Right atrium auricular region (tissue), 2 donors: ENCODE measurements around the gene PRX. TPM values are rescaled to one million over a fixed set of nuclear protein-coding genes. Genes with fewer than 3 reads are reported as not detected.

Experiments
- DNase-seq: peaks from one replicate; pipeline ENCODE4 v3.0.0-alpha.2; 2019; ENCODE audit warnings: low spot score
- H3K27ac ChIP-seq, 2 donors: fragments of 200-600 bp; sonication (generic); 1 replicate in 1 of 2; 2 replicates in 1 of 2; pipeline ENCODE4 v1.5.1; 2016 to 2019
- H3K27me3 ChIP-seq, 2 donors: fragments of 200-600 bp; sonication (generic); one replicate each; pipeline versions ENCODE4 v1.5.1 to v1.6.0; 2017 to 2019
- H3K36me3 ChIP-seq: fragments of 200-600 bp; sonication (generic); one replicate; pipeline ENCODE4 v1.5.1; 2016
- H3K4me1 ChIP-seq, 2 donors: fragments of 200-600 bp; sonication (generic); one replicate each; pipeline versions ENCODE4 v1.5.1 to v1.6.0; 2017 to 2019
- H3K4me3 ChIP-seq, 2 donors: fragments of 200-600 bp; sonication (generic); 1 replicate in 1 of 2; 2 replicates in 1 of 2; pipeline ENCODE4 v1.5.1; 2017 to 2019; ENCODE audit warnings: mild to moderate bottlenecking in 1 of 2, moderate library complexity in 1 of 2
- H3K9me3 ChIP-seq, 2 donors: fragments of 200-600 bp; sonication (generic); one replicate each; pipeline ENCODE4 v1.5.1; 2019
- CTCF ChIP-seq, 2 donors: fragments of 200-600 bp; sonication (generic); IDR thresholded peaks; one replicate each; pipeline ENCODE4 v1.5.1; 2019; ENCODE audit warnings: antibody characterized with exemption in 2 of 2
- total RNA-seq, 2 donors: library from RNA; depleted of rRNA; stranded (reverse); fragments of >200 nt; gene quantifications; one replicate each; pipeline ENCODE4 v1.1.0, GENCODE V29; 2016

PRX gene
- total RNA-seq, 2 donors from 2014 or later: 4.8 to 5.1 TPM

DNA sequence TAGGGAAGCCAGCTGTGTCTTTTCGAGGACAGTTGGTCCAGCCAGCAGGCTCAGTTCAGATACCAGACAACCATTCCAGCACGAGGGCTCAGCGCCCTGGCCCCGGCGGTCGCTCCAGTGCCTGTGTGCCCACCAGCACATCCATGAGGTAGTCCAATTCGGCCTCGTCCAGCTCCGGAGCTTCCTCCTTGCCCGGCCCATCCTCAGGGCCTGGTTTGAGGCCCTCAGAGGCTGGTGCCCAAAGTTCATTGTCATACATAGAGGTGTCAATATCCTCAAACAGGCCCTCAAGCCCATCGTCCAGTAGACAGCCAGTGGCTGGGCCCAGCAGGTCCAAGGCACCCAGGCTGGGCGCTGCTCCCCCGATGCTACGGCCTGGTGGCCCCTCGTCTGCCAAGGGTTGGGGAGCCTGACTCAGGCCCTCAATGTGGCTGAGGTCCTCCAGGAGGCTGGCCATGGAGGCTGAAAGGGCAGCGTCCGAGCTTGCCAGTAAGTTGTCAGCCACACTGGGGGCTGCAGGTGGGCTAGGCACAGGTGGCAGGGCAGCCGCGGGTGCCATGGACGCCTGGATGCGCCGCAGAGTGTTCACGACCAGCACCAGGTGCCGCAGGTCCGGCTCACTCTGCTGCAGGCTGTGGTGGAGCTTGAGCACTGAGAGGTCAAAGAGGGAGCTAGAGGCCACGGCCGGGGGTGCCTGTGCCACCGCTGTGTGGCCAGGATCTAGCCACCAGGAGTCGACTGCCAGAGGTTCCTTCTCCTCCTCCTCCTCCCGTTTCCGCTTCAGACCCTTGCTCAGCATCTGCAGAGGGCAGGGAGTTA is 9.8 kb upstream of the PRX start:
- Histone ChIP-seq H3K27me3 (no peaks in the 10 kb centered on the region), H3K36me3 (peaks cover 22% of the 10 kb centered on the region), H3K4me3 (no peak overlapping the region), H3K27ac (peak overlapping the region; percentile 98 to 100), H3K4me1 (peaks cover 0 to 56% of the 10 kb centered on the region in 2 donors), H3K9me3 (no peaks in the 10 kb centered on the region)
- DNase-seq: no peak
- no peak for TF ChIP-seq CTCF (IDR thresholded peaks at IDR 0.05)

- Histone ChIP-seq H3K27ac (peak overlapping the region; percentile 98 to 100), H3K36me3 (peaks cover 22% of the 10 kb centered on the region), H3K27me3 (no peaks in the 10 kb centered on the region), H3K4me1 (peaks cover 0 to 63% of the 10 kb centered on the region in 2 donors), H3K4me3 (peak overlapping the region in 1 of 2 donors; percentile 64), H3K9me3 (no peaks in the 10 kb centered on the region)
- TF ChIP-seq CTCF (IDR thresholded peaks at IDR 0.05): no peak
- no peak for DNase-seq
Measured at GRCh38 chr19:40421993-40422747, 9.0 kb upstream of the PRX start.

- H3K4me3 ChIP-seq: peak overlapping the region; percentile 50 to 64
- no peaks in the 10 kb centered on the region for H3K27me3 ChIP-seq
- DNase-seq: peak; percentile 95
- TF ChIP-seq CTCF (IDR thresholded peaks at IDR 0.05): peak; percentile 96 to 97
- H3K27ac ChIP-seq: peak overlapping the region; percentile 98 to 100
- no peaks in the 10 kb centered on the region for H3K9me3 ChIP-seq
- H3K4me1 ChIP-seq: peaks cover 0 to 58% of the 10 kb centered on the region in 2 donors
- H3K36me3 ChIP-seq: peaks cover 22% of the 10 kb centered on the region
Measured at GRCh38 chr19:40420766-40421765, 7.9 kb upstream of the PRX start.

DNA sequence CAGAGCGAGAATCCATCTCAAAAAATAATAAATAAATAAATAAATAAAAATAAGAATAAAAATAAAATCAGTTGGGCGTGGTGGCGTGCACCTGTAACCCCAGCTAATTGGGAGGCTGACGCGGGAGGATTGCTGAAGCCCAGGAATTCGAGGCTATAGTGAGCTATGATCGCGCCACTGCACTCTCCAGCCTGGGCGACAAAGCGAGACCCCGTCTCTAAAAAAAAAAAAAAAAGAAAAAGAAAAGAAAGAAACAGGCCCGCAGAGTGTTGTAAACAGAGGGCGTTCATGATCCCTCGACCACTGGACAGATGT is 7.2 kb upstream of the PRX start:
- H3K4me1 ChIP-seq: peaks cover 0 to 58% of the 10 kb centered on the region in 2 donors
- no peak for TF ChIP-seq CTCF (IDR thresholded peaks at IDR 0.05)

DNA sequence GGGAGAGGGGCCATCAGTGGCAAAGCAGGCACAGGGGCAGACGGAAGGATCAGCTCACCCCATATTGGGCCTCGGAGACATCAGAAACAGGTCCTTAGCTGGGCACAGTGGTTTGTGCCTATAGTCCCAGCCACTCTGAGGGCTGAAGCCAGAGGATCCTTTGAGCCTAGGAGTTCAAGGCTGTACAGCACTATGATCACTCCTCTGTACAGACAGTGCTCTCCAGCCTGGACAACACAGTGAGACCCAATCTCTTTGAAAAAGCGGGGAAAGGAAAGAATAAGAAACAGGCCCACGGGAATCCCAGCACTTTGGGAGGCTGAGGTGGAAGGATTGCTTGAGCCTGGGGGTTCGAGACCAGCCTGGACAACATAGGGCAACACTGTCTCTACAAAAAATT is 6.6 kb upstream of the PRX start:
- Histone ChIP-seq H3K36me3 (peaks cover 22% of the 10 kb centered on the region), H3K4me3 (no peak overlapping the region), H3K4me1 (peaks cover 0 to 60% of the 10 kb centered on the region in 2 donors), H3K27me3 (no peaks in the 10 kb centered on the region), H3K27ac (peak overlapping the region in 1 of 2 donors; percentile 100), H3K9me3 (no peaks in the 10 kb centered on the region)
- TF ChIP-seq CTCF (IDR thresholded peaks at IDR 0.05): no peak
- DNase-seq: no peak

More for the DNA sequence above, 7.2 kb upstream of the PRX start:
- no peaks in the 10 kb centered on the region for H3K27me3 ChIP-seq
- H3K36me3 ChIP-seq: peaks cover 22% of the 10 kb centered on the region
- H3K9me3 ChIP-seq: no peaks in the 10 kb centered on the region
- peak overlapping the region; percentile 50 to 64 for H3K4me3 ChIP-seq
- no peak for DNase-seq
- peak overlapping the region; percentile 98 to 100 for H3K27ac ChIP-seq
